Germinal center (tissue), 1 donor: ENCODE measurements around the gene AMBN.

Experiments
- DNase-seq: peaks from one replicate; pipeline ENCODE4 v3.0.0; 2012; ENCODE audit warnings: mixed read lengths, low spot score

AMBN gene, protein sequence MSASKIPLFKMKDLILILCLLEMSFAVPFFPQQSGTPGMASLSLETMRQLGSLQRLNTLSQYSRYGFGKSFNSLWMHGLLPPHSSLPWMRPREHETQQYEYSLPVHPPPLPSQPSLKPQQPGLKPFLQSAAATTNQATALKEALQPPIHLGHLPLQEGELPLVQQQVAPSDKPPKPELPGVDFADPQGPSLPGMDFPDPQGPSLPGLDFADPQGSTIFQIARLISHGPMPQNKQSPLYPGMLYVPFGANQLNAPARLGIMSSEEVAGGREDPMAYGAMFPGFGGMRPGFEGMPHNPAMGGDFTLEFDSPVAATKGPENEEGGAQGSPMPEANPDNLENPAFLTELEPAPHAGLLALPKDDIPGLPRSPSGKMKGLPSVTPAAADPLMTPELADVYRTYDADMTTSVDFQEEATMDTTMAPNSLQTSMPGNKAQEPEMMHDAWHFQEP

DNA sequence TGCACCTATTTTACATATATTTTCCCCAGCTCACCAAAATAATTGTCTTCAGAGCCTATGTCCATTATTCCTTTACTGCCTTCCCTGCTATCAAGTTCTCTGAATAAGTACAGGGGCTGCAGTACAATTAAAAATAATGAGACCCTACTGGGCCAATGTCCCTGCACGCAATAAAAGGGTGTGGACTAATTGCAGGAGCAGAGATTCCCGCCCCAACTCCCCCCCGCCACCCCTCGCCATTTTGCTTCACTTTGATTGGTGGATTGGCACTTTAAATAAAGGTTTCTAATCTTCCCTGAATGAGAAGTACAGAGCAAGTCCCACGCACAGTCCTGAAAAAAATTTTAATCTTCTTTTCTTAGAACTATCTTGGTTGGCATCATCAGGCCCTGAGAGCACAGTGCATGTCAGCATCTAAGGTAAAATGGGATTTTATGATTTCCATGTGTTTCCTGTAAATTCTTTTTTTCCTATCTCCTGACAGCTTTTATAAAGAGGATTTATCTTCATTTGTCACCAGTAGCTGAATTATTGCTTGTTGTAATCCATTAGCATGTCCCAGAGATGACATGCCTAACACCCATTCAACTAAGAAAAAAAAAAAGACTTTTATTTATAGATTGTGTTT is at the start of gene AMBN:
TSS of gene AMBN (plus strand) at position 302 of the 628 bp plus-strand sequence. CDS start at position 405, 103 bp downstream.
- no peak for DNase-seq

DNA sequence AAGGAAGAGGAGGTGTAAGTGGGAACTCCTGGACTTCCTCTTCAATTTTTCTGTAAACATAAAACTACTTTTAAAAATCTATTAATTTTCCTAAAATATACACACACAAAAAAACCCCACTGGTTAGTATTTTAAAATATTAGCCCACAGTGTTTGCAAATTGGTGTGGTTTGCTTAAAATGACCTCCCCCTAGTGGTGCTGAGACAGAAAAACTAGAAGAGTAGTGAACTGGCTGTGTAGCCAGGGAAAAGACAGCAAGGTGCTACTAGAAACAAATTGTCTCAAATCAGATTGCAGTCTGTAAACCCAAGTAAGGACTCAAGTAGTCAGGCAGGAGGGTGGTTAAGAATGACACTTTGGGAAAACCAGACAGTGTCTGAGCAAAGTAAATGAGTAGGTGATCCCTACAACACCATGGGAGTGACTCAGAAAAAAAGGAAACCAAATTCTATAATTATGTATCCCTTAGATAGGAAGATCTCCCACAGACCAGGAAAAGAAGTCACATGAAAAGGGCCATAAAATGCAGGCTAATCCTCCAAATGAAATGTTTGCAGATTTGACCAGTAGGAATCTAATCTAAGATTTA is 47.7 kb upstream of the AMBN start:
- DNase-seq = no peak

DNA sequence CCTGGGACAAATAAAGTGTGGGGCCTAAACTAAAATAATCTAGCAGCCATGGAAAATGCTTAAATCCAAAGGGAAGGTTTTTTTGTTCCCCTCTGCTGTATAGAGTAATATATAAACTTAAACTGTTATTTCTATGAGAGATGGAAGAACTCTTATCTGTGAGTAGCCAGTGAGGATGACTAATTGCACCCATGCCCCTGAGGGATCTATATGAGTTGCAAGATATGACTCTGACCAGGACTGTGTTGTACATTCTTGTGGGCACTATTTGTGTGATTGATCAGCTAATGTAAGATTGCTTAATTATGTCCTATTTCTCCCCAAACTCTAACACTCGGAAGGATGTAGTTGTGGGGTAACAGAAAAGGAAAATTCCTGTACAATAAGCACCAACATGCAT is 35.2 kb upstream of the AMBN start:
- no peak for DNase-seq

DNA sequence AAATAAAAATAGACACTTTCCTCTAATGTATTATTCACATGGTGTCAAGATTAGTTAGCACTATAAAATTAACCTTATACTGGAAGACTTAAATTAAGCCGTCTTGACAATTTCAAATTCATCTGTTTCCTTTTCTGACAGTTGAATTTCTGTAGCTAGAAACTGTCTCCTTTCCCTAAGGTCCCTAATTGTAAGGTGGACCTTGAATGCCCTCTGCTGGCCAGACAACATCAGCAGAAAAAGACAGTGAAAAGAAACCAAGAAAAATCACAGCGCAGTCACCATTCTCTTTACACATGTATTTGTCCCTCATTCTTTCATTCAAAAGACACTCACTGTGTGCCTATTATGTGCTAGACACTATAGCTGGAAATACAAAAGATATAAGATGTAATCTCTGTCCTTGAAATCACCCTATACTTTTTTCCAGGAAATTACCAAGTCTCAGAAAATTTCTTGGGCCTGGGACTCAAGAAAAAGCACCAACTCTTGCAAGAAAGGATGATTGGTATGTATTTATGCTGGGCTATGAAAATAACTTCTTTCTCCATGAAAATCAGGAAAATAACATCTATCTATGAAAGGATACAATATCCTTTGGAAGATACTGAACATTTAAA is 32.7 kb upstream of the AMBN start:
- peak; percentile 51 for DNase-seq

DNA sequence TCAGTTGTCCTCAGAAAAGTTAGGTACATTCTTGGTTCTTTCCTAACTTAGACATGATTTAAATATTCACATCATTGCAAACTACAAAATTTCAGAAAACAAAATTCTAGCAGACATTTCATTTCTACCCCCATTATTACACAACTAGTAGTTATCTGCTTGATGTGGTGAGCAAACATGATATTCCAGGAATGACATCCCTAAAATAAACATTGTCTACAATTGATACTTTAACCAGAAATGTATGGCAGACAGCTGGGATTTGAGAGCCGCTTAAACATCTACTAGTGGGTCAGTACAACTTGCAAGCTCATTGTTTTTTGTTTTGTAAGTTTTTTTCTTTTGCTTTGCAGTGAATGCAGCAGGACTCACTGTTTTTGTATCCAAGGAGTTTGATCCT is 32.1 kb upstream of the AMBN start:
- no peak for DNase-seq

DNA sequence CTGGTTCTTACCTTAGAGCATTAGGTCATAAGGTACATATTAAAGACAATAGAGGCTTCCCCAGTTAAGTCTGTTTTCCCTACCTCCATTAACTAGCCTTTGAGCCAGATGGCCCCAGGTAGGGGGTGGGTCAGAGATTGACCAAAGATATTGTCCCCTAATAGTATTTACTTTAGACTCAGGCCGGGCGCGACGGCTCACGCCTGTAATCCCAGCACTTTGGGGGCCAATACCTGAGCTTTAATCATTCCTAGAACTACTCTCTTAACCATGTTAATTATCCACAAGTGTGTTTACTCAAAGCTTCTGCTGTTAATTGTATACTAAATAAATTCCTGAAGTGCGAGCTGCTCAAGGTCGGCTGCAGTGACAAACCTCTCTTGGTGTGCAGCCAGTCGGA is 28.0 kb upstream of the AMBN start:
- DNase-seq = no peak

DNA sequence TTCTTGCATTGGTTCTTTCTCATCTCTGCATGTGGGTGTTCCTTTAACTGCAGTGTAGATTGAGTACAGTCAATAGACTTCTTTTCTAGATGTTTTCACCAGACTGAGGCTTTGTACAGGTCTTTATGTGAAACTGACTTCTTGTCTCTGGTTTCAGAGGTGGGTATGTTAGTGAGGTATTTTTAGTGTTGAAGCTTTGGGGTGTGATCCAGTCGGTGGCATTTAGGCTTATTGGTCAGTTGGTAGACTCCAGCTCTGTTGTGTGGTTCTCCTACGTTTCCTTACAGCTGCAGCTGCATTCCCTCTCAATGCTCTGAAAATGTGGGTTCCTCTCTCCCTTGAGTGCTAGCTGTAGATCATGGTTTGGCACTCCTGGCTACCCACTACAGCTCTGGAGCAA is 21.3 kb upstream of the AMBN start:
- no peak for DNase-seq

DNA sequence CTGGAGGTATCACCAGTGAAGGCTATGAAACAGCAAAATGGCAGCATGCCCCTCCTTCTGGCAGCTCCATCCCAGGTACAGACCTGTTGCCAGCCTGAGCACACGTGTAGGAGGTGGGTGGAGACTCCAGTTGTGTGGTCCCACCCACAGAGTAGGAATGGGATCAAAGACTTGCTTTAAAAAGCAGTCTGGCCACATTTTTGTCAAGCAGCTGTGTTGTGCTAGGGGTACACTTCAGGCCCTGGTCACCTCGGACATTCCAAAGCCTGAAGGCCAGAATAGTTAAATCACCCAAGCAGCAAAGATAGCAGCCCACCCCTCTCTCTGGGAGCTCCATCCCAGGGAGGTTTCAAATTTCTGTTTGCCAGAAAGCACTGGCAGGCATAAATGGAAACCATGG is 20.3 kb upstream of the AMBN start:
- no peak for DNase-seq

DNA sequence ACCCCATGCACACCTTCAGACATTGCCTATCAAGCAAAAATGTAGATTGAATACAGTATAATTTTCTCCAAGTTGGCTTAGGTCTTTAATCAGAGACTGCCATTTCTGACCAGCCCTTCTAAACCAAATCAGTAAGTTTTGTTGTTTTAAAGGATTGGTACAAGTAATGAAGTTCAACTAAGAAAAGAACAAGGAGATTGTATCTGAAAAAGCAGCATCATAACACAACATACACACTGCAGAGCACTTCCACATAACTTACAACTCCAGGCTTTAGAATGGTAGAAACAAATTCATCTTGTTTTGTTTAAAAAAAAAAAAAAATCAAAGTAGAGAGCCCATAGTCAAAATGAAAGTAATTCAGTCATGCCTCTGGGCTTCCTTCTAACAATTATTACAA is 16.1 kb upstream of the AMBN start:
- DNase-seq = no peak

DNA sequence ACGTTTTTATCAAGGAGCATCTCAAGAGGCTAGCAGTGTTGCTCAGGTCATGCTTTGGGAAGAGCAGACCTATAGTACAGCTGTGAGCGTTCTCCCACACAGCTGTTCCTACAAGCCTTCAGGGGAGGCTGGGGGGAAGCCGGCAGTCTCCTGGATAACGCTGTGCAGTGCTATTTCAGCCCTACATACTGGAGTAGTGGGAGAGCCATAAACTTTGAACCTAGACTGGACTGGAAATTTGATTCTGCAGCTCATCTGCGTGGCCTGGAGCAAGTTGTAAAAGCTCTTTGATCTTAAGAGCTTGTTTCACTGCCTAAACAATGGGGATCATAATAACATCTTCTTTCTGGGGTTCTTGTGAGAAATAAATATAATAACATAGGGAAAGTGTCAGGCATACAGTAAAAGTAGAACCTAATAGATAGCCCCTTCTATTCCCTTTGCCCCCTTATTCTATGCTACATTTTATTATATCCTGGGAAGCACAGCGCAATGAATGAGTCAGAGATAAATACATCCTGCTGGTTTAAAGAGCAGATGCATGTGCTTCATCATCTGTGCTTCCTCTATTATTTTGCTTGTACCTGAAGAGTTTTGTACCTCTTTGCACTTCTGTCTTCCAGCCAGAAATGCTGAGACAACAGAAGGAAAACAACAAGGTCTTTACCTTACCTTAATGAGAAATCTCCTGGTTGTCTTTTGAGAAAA is 14.7 kb upstream of the AMBN start:
- no peak for DNase-seq

DNA sequence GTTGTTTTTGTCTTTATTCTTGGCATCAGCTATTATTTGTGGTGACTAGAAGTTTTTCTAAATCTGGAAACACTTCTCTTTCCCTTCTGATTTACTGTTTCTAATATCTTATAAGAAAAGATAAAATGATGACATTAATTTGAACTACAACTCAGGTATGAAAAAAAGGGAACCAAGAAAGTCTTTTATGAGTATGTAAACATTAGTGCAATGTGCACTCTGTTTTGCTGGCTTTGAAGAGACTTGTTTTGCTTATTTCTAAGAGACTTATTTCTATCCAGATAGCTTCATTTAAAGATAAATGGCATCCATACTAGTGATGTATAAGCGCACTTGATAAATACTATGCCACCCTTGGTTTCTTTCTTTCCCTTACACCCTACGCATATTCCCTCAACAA is 10.1 kb upstream of the AMBN start:
- no peak for DNase-seq

DNA sequence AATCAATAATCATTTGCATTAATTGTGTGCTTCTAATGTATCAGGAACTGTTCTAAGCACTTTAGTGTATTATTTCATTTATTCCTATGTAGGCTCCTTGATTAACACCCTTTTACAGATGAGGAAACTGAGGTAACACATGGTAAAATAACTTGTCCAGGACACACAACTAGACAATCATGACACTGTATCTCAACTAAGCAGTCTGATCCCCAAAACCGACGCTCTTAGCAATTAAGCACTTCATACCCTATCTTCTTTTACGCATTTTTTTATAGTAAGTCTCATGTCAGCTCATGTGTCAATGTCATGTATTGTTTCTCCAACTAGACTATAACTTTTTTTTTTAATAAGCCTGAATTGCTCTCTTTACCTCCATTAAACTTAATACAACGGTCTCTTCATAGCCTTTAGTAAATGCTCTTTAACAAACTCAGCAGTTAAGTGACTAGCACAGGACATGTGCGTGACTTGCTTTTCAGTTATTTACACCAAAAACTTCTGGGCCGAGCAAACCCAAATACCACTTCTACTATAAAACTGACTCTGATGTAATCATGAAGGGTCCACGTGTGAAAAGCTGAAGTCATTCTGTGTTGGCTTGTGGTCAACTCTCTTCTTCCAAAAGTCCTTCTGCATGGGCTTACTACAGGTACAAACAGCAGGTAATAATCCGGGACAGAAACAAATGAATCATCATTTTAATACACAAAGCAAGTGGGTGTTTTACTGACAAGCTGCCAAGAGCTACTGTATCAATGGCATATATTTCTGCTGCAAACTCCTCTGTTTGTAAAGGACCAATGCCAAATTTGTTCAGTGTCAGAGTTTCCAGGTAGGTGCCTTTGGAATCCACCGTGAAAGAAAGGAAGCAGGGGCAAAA is 7.9 kb upstream of the AMBN start:
- no peak for DNase-seq

DNA sequence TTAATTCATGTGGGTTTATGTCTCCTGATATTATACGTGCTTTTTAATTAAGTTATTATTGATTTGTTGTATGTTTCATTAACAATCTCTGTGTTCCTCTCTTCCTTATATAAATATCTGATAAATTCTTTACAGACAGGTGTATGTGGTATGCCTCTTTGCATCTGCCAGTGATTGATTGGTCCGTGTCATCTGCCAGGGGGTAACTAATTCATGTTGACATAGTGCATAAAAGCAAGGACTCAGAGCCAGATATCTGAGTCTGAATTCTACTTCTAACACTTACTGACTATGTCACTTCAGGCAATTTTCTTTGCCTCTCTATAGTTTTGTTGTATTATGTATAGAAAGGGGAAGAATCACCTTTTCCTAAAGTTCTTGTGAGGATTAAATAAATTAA is 5.2 kb upstream of the AMBN start:
- DNase-seq = no peak

DNA sequence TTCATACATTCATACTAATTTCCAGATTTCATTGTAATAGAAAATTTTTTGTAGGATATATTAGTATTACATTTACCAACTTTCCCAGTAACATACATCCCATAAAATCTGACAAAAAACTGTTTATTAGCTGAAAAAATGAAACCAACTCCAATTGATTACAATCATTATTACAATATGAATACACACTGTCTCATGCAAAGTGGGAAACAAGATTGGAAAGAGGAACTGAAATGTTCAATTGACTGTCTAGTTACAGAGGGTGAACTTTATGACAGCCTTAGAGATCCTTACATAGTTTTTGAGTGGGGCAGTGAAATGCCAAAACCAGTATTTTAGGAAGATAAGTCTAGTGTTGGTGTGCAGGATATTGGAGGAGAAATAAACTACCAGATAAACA is 2.3 kb upstream of the AMBN start:
- peak; percentile 18 for DNase-seq

DNA sequence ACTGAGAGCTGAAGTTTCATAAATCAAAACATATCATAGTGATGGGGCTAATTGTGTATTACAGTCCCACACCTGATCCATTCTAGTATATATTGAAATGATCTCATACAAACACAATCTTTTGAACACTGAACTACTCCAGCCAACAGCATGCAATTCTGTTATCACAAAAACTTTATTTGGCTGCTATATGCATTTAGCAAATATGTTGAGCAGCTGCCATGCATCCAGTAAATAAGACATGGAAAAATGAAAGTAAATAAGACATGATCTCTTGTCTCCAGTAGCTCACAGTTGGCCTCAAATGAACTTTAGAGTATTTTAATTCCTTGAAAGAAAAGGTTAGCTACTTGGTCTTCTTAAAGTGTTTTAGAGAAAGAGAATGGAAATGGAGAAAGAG is 2.1 kb downstream of the AMBN start:
- no peak for DNase-seq

DNA sequence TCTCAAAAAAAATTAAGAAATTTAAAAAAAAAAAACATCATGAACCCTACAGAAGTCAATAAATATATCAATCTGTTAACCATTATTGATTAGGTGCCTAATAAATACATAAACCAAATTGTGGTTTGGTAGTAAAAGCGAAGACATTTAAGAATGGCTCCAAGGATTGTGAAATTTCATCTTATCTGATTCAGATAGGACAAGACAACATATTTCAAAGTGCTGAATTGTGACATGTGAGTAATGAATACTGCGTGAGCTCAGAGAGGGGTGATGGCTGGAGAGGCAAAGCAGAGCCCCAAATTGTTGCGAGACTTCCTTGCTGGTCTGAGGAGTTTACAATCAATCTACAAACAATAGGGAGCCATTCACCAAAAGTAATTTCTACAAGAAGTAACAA is 8.2 kb downstream of the AMBN start:
- no peak for DNase-seq

DNA sequence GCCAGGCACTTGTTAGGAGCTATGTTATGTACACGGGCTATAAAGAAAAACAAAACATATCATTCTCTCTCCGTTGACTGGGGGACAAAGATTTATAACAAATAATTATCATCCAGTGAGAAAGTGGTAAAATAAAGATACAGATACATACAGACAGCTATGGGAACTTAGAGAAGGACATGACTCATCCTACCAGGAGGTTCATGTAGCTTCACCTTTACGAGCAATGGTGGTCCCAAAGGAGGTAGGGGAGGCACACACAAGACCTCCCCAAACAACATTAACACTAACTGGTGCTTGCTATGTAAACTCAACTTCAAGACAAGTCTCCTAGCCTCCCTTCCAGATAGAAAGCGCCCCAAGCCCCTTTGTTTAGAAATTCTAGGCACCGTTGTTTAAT is 8.9 kb downstream of the AMBN start:
- DNase-seq = no peak

DNA sequence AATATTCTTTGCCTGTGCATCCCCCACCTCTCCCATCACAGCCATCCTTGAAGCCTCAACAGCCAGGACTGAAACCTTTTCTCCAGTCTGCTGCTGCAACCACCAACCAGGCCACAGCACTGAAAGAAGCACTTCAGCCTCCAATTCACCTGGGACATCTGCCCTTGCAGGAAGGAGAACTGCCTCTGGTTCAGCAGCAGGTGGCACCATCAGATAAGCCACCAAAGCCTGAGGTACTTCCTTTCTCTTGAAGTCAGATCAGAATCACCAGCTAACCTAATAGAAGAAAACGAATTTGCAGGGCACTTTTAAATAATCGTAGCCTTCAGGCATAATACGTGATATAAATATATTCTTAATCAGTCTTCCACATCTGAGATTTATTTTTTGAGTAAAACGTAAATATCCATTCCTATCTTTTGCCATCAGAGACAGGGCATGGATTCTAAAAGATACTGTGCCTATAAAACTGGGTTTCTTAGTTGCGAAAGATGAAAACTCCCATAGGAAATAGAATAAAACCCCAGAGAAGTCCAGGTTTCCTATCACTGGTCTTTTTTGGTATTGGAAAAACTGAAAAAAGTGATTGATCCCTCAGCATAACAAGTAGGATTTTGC is 9.5 kb downstream of the AMBN start:
- peak; percentile 47 for DNase-seq

DNA sequence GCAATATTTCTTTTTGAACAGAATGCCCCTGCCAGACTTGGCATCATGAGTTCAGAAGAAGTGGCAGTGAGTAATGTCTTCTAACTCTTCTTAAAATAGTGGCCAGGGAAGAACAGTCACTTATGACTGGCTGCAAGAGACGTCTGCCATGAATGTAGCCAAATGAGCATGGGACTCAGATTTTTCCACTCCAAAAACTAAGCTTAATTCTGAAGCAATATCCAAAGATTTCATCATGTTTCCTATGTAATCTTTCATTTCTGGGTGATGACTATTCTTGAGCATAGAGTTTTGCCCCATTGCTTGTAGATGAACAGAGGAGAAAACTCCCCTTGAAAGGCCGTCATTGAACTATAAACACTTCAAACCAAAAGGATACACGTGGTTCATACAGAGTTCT is 11.8 kb downstream of the AMBN start:
- no peak for DNase-seq

DNA sequence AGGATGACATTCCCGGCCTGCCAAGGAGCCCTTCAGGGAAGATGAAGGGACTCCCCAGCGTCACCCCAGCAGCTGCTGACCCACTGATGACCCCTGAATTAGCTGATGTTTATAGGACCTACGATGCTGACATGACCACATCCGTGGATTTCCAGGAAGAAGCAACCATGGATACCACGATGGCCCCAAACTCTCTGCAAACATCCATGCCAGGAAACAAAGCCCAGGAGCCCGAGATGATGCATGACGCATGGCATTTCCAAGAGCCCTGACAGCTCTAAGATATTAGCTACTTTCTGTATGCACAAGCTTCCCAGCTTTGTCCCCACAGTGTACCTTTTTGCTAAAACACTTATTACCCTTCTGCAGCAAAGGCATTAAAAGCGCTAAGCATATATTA is 14.4 kb downstream of the AMBN start:
- DNase-seq = no peak

DNA sequence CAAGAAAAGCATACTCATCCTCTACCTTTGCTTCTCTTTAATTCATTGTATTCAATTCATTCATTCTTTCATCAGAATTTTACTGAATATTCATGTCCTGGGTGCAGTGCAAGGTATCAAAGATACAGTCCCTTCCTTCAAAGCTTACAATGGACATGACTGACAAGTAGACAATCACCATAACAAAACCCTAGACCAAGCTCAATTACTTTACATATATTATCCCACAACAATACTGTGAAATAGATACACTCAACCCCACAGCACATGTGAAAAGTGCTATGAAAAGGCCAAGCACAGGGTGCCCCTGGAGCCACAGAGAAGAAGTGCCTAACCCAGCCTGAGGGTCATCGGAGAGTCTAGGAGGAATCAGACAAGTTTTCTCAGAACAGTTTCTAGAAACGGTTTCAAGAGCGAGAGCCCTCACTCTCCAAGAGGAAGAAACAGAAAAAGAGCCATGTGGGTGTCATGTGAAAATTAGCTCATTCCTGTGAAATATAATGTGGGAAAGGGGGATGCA is 15.3 kb downstream of the AMBN start:
- no peak for DNase-seq
